Mammary epithelial cell (primary cell): Measurements from ENCODE around the gene SLC6A8.

Experiments
- CTCF ChIP-seq, 2 donors: IDR thresholded peaks in 1 of 2; conservative IDR thresholded peaks in 1 of 2; 2 replicates each; pipeline ENCODE4 v1.5.1; 2011 to 2012; ENCODE audit warnings: inconsistent platforms in 2 of 2, low read length in 2 of 2, mild to moderate bottlenecking in 2 of 2, control low read depth in 1 of 2, low read depth in 1 of 2; ENCODE audit not compliant: insufficient read depth in 1 of 2; ENCODE audit errors: extremely low read depth in 1 of 2
- EZH2 ChIP-seq: IDR thresholded peaks from 2 replicates; pipeline ENCODE4 v1.6.1; 2012; ENCODE audit warnings: low read length, inconsistent platforms, borderline replicate concordance

GRCh38 chrX:153684467-153685155, 3.1 kb upstream of the SLC6A8 start:
- TF ChIP-seq EZH2 (no peak), CTCF (conservative IDR thresholded peaks at IDR 0.05 in 1 of 2, IDR thresholded peaks at IDR 0.05 in 1 of 2; ENCODE audit: extremely low read depth in 1 of 2, insufficient read depth in 1 of 2, low read depth in 1 of 2, low read length in 2 of 2) (no peak)
